B cell (primary cell): ENCODE results near the gene C3orf70.

Experiments
- CTCF ChIP-seq: fragments of 200-600 bp; IDR thresholded peaks from one replicate; pipeline ENCODE4 v1.8.0; 2022; ENCODE audit warnings: antibody characterized with exemption, mild to moderate bottlenecking
- EZH2 ChIP-seq: IDR thresholded peaks from 2 replicates; pipeline ENCODE4 v1.6.1; 2012; ENCODE audit warnings: borderline replicate concordance, low read depth, mild to moderate bottlenecking, moderate library complexity, low read length; ENCODE audit not compliant: insufficient read depth, poor library complexity, severe bottlenecking

GRCh38 chr3:185153171-185153771, 411 bp upstream of the C3orf70 start:
- TF ChIP-seq CTCF: no peak
- TF ChIP-seq EZH2: no peak
